Measurements from ENCODE around the gene PEPD.

The PEPD gene

DNA sequence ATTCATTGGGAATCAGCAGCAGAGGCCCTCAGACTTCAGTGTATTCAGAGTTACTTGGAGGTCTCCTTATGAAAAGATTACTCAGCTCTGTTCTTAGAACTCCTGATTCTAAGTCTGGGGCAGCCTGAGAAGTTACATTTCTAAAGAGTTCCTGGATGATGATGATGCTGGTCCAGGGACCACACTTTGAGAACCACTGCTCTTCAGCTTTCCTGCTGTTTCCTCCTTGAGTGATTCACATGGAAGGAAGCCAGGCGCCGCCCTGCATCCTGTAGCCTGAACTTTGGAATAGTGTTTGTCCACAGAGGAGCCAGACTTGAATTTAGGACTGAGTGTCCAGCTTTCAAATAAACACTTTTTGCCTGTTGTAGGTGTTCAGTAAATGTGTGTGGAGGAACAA is 145.2 kb downstream of the PEPD start:
- no peaks in the 10 kb centered on the region for H3K27me3 ChIP-seq (ENCODE audit: insufficient read depth, low read depth)
- H3K27ac ChIP-seq = no peak overlapping the region
- no peak overlapping the region for H3K9ac ChIP-seq
- no peak overlapping the region for H3K4me3 ChIP-seq (IDR thresholded peaks at IDR 0.05; ENCODE audit: insufficient read depth, low read depth, low read length)
- H3K4me2 ChIP-seq = no peak overlapping the region
- H3K36me3 ChIP-seq (ENCODE audit: insufficient read depth) = no peaks in the 10 kb centered on the region; the same call in 1 of the 2 replicates
- TF ChIP-seq, protein P1, sequence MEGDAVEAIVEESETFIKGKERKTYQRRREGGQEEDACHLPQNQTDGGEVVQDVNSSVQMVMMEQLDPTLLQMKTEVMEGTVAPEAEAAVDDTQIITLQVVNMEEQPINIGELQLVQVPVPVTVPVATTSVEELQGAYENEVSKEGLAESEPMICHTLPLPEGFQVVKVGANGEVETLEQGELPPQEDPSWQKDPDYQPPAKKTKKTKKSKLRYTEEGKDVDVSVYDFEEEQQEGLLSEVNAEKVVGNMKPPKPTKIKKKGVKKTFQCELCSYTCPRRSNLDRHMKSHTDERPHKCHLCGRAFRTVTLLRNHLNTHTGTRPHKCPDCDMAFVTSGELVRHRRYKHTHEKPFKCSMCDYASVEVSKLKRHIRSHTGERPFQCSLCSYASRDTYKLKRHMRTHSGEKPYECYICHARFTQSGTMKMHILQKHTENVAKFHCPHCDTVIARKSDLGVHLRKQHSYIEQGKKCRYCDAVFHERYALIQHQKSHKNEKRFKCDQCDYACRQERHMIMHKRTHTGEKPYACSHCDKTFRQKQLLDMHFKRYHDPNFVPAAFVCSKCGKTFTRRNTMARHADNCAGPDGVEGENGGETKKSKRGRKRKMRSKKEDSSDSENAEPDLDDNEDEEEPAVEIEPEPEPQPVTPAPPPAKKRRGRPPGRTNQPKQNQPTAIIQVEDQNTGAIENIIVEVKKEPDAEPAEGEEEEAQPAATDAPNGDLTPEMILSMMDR (conservative IDR thresholded peaks at IDR 0.05; ENCODE audit: low read depth, low read length) = no peak
- H2AFZ ChIP-seq (ENCODE audit: low read depth) = no peak overlapping the region
- H3K79me2 ChIP-seq (ENCODE audit: insufficient read depth, low read depth) = peaks cover 74% of the 10 kb centered on the region
- peaks cover 39% of the 10 kb centered on the region for H3K4me1 ChIP-seq (ENCODE audit: low read depth, poor library complexity, severe bottlenecking)
- peaks cover 31% of the 10 kb centered on the region for H4K20me1 ChIP-seq (ENCODE audit: insufficient read depth)

DNA sequence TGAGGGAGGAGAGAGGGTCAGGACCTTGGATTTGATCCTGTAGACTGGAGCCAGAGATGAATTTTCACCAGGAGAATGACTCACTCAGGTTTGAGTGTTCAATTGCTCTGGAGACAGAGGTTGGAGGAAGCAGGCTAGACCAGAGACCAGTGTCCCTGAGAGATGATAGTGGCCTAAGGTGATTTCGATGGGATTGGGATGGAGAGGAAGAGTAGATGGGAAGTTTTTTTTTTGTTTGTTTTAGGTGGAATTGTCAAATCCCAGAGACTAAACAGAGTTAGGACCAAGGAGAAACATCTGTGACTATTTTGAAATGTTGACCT is 145.8 kb downstream of the PEPD start:
- Histone ChIP-seq H3K9ac (no peak overlapping the region), H3K27me3 (ENCODE audit: insufficient read depth, low read depth) (no peaks in the 10 kb centered on the region), H3K79me2 (ENCODE audit: insufficient read depth, low read depth) (peaks cover 68% of the 10 kb centered on the region), H4K20me1 (ENCODE audit: insufficient read depth) (peaks cover 31% of the 10 kb centered on the region), H2AFZ (ENCODE audit: low read depth) (no peak overlapping the region), H3K27ac (no peak overlapping the region), H3K4me2 (peak overlapping the region; percentile 86), H3K4me1 (ENCODE audit: low read depth, poor library complexity, severe bottlenecking) (peaks cover 39% of the 10 kb centered on the region), H3K36me3 (ENCODE audit: insufficient read depth) (no peaks in the 10 kb centered on the region; the same call in 1 of the 2 replicates), H3K4me3 (IDR thresholded peaks at IDR 0.05; ENCODE audit: insufficient read depth, low read depth, low read length) (no peak overlapping the region)
- TF ChIP-seq, protein P1 (conservative IDR thresholded peaks at IDR 0.05; ENCODE audit: low read depth, low read length) = no peak

DNA sequence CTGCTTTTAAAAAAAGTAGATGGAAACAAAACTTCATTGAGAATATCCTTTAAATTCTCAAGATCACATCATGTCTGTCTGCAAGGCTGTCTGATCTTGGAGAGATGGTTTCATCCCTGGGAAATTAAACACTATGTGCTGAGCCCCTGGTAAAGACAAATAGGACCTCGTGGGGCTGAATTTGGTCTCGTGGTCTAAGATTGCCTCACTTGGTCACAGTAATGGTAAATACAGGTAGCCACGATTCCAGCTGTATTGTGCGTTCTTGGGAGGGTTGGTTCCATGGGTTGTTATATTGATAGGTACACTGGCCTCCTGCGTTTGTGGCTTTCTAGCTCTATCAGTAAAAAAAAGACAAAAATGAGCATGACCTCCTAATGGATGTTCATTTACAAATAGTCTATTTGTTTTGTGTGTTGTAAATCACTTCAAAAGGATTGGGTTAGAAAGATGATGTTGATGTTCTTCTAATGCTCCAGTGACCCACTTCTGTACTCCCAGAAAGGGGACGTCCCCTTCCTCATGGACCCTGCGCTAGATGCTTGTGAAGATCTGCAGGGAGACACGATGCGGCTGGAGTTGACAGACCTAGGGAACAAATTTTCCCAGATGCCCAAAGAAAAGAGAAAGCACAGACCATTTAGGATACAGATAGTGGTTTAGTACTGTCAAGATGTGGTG is 146.3 kb downstream of the PEPD start:
- Histone ChIP-seq H4K20me1 (ENCODE audit: insufficient read depth) (peaks cover 31% of the 10 kb centered on the region), H3K4me1 (ENCODE audit: low read depth, poor library complexity, severe bottlenecking) (peaks cover 39% of the 10 kb centered on the region)

DNA sequence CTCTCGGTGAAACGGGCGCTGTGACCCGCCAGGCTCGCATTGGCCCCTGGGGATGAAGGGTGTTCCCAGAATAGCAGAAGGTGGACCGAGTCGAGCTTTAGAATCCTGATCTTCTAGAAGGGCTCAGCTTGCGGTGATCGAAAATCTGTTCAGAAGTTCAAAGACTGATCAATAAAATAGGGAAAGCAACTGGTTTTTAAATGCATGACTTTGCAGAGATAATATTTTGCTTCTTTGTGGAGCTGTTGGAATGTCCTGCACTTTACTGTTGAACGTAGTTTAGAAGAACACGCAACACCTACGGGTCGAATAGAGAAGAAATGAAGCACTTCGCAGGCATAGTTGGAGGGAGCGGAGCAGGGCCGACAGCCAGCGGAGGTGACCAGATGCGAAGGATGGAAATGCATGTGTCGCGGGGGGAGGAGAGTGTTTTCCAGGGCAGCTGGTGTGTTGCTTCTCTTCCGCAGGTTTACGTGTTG is 147.3 kb downstream of the PEPD start:
- Histone ChIP-seq H2AFZ (ENCODE audit: low read depth) (peak overlapping the region; percentile 17; the same call in 1 of the 2 replicates), H3K4me1 (ENCODE audit: low read depth, poor library complexity, severe bottlenecking) (peaks cover 39% of the 10 kb centered on the region), H3K27ac (peak overlapping the region; percentile 95), H3K4me2 (peak overlapping the region; percentile 86), H3K9ac (peak overlapping the region; percentile 98), H3K27me3 (ENCODE audit: insufficient read depth, low read depth) (no peaks in the 10 kb centered on the region), H3K4me3 (IDR thresholded peaks at IDR 0.05; ENCODE audit: insufficient read depth, low read depth, low read length) (peak overlapping the region; percentile 45), H4K20me1 (ENCODE audit: insufficient read depth) (peaks cover 31% of the 10 kb centered on the region), H3K79me2 (ENCODE audit: insufficient read depth, low read depth) (peaks cover 53% of the 10 kb centered on the region), H3K36me3 (ENCODE audit: insufficient read depth) (no peaks in the 10 kb centered on the region; the same call in 1 of the 2 replicates)
- TF ChIP-seq, protein P1 (conservative IDR thresholded peaks at IDR 0.05; ENCODE audit: low read depth, low read length) = 0 out of 2 replicates have a peak, but pooled peaks have one; percentile 28

More for the DNA sequence above, 146.3 kb downstream of the PEPD start:
- H3K27ac ChIP-seq = no peak overlapping the region; the same call in 1 of the 2 replicates
- H3K4me2 ChIP-seq = peak overlapping the region; percentile 86
- peak overlapping the region; percentile 98; the same call in 1 of the 2 replicates for H3K9ac ChIP-seq
- H2AFZ ChIP-seq (ENCODE audit: low read depth) = no peak overlapping the region
- H3K4me3 ChIP-seq (IDR thresholded peaks at IDR 0.05; ENCODE audit: insufficient read depth, low read depth, low read length) = no peak overlapping the region
- H3K36me3 ChIP-seq (ENCODE audit: insufficient read depth) = no peaks in the 10 kb centered on the region; the same call in 1 of the 2 replicates
- H3K27me3 ChIP-seq (ENCODE audit: insufficient read depth, low read depth) = no peaks in the 10 kb centered on the region
- TF ChIP-seq, protein P1 (conservative IDR thresholded peaks at IDR 0.05; ENCODE audit: low read depth, low read length) = no peak
- H3K79me2 ChIP-seq (ENCODE audit: insufficient read depth, low read depth) = peaks cover 63% of the 10 kb centered on the region
